Osteocyte (in vitro differentiated cells): ENCODE measurements around the gene NYAP2. TPM values are rescaled to one million over a fixed set of nuclear protein-coding genes. Genes with fewer than 3 reads are reported as not detected.

Source experiments
- DNase-seq: peaks from one replicate; pipeline ENCODE4 v3.0.0; 2021; ENCODE audit warnings: mixed read lengths; ENCODE audit not compliant: unreplicated experiment; ENCODE audit errors: extremely low spot score
- H3K27ac Mint-ChIP-seq: one replicate; pipeline ENCODE4 v1.8.0; 2021; ENCODE audit warnings: mild to moderate bottlenecking, mixed read lengths; ENCODE audit not compliant: unreplicated experiment
- H3K27me3 Mint-ChIP-seq: one replicate; pipeline ENCODE4 v1.8.0; 2021; ENCODE audit warnings: mixed read lengths; ENCODE audit not compliant: unreplicated experiment
- H3K36me3 Mint-ChIP-seq: one replicate; pipeline ENCODE4 v1.8.0; 2021; ENCODE audit warnings: mixed read lengths; ENCODE audit not compliant: unreplicated experiment
- H3K4me1 Mint-ChIP-seq: one replicate; pipeline ENCODE4 v1.8.0; 2021; ENCODE audit warnings: mixed read lengths; ENCODE audit not compliant: unreplicated experiment
- H3K4me3 Mint-ChIP-seq: one replicate; pipeline ENCODE4 v1.8.0; 2021; ENCODE audit warnings: mild to moderate bottlenecking, moderate library complexity, mixed read lengths; ENCODE audit not compliant: unreplicated experiment
- H3K9me3 Mint-ChIP-seq: one replicate; pipeline ENCODE4 v1.8.0; 2021; ENCODE audit warnings: mixed read lengths; ENCODE audit not compliant: unreplicated experiment
- CTCF ChIP-seq: fragments of 200-600 bp; sonication (generic); IDR thresholded peaks from 2 replicates; pipeline ENCODE4 v1.5.0; 2021; ENCODE audit warnings: antibody characterized with exemption, mild to moderate bottlenecking, moderate library complexity
- total RNA-seq: library from RNA; stranded (reverse); gene quantifications from 2 replicates; pipeline ENCODE4 v1.2.1, GENCODE V29; 2021

NYAP2 gene
- total RNA-seq, 1 donor from 2014 or later, result not detected

- Mint-ChIP-seq H3K36me3 (no peaks in the 10 kb centered on the region), H3K27me3 (no peaks in the 10 kb centered on the region), H3K9me3 (no peaks in the 10 kb centered on the region), H3K4me3 (no peak overlapping the region), H3K27ac (no peak overlapping the region), H3K4me1 (peaks cover 8% of the 10 kb centered on the region)
- no peak for DNase-seq
- TF ChIP-seq CTCF, result no peak
These were observed 32.0 kb upstream of the NYAP2 start for GRCh38 chr2:225367482-225367881.

GRCh38 chr2:225378984-225379383 is 20.5 kb upstream of the NYAP2 start:
- Mint-ChIP-seq H3K4me3 (no peak overlapping the region), H3K9me3 (peaks cover 6% of the 10 kb centered on the region)

GRCh38 chr2:225379856-225380255 is 19.7 kb upstream of the NYAP2 start:
- Mint-ChIP-seq H3K9me3 (peaks cover 6% of the 10 kb centered on the region), H3K36me3 (no peaks in the 10 kb centered on the region), H3K4me3 (no peak overlapping the region), H3K27ac (no peak overlapping the region), H3K27me3 (peaks cover 9% of the 10 kb centered on the region), H3K4me1 (no peaks in the 10 kb centered on the region)
- no peak for TF ChIP-seq CTCF
- no peak for DNase-seq

More at GRCh38 chr2:225378984-225379383, 20.5 kb upstream of the NYAP2 start:
- no peak for DNase-seq
- Mint-ChIP-seq H3K27me3 (peaks cover 17% of the 10 kb centered on the region), H3K36me3 (no peaks in the 10 kb centered on the region), H3K4me1 (no peaks in the 10 kb centered on the region), H3K27ac (no peak overlapping the region)
- TF ChIP-seq CTCF, result no peak

- Mint-ChIP-seq H3K27me3 (peaks cover 9% of the 10 kb centered on the region), H3K9me3 (peaks cover 6% of the 10 kb centered on the region), H3K4me3 (no peak overlapping the region), H3K27ac (no peak overlapping the region), H3K4me1 (no peaks in the 10 kb centered on the region), H3K36me3 (no peaks in the 10 kb centered on the region)
- DNase-seq, result no peak
- TF ChIP-seq CTCF, result no peak
These were observed 17.9 kb upstream of the NYAP2 start for GRCh38 chr2:225381609-225382008.

GRCh38 chr2:225398372-225398771 is 1.1 kb upstream of the NYAP2 start:
- DNase-seq, result no peak
- no peaks in the 10 kb centered on the region for H3K4me1 Mint-ChIP-seq
- no peaks in the 10 kb centered on the region for H3K36me3 Mint-ChIP-seq
- H3K4me3 Mint-ChIP-seq, result no peak overlapping the region
- H3K27ac Mint-ChIP-seq, result no peak overlapping the region
- H3K27me3 Mint-ChIP-seq, result peaks cover 27% of the 10 kb centered on the region
- TF ChIP-seq CTCF, result no peak
- no peaks in the 10 kb centered on the region for H3K9me3 Mint-ChIP-seq
